H9 (cell line): Measurements from ENCODE around the gene COASY. TPM values are rescaled to one million over a fixed set of nuclear protein-coding genes. Genes with fewer than 3 reads are reported as not detected.

Experiments used
- DNase-seq: peaks from one replicate; pipeline ENCODE4 v3.0.0-alpha.2; 2017
- H2AFZ ChIP-seq: one replicate; pipeline ENCODE4 v1.6.1; 2013; ENCODE audit warnings: mild to moderate bottlenecking, low read length, control low read depth, moderate library complexity
- H2AK5ac ChIP-seq: 2 replicates; pipeline ENCODE4 v1.6.1; 2013; ENCODE audit warnings: low read length, control low read depth, mixed read lengths; ENCODE audit not compliant: insufficient read length
- H2BK120ac ChIP-seq: one replicate; pipeline ENCODE4 v1.6.1; 2013; ENCODE audit warnings: low read depth, mild to moderate bottlenecking, low read length, control low read depth, inconsistent platforms; ENCODE audit not compliant: poor library complexity, severe bottlenecking
- H2BK12ac ChIP-seq: 2 replicates; pipeline ENCODE4 v1.6.1; 2013; ENCODE audit warnings: low read length, control low read depth, mixed read lengths, low read depth; ENCODE audit not compliant: insufficient read length
- H2BK15ac ChIP-seq: 2 replicates; pipeline ENCODE4 v1.6.1; 2013; ENCODE audit warnings: low read depth, low read length, control low read depth
- H2BK20ac ChIP-seq: one replicate; pipeline ENCODE4 v1.6.1; 2013; ENCODE audit warnings: low read depth, mild to moderate bottlenecking, low read length, control low read depth, inconsistent platforms; ENCODE audit not compliant: poor library complexity, severe bottlenecking
- H2BK5ac ChIP-seq: 2 replicates; pipeline ENCODE4 v1.6.1; 2013; ENCODE audit warnings: low read length, control low read depth, mixed read lengths; ENCODE audit not compliant: insufficient read length
- H3K14ac ChIP-seq: 2 replicates; pipeline ENCODE4 v1.6.1; 2013; ENCODE audit warnings: low read length, control low read depth; ENCODE audit not compliant: insufficient read depth
- H3K18ac ChIP-seq: 2 replicates; pipeline ENCODE4 v1.6.1; 2013; ENCODE audit warnings: low read depth, mild to moderate bottlenecking, mixed read lengths, low read length, control low read depth; ENCODE audit not compliant: insufficient read length
- H3K23ac ChIP-seq: 2 replicates; pipeline ENCODE4 v1.6.1; 2013; ENCODE audit warnings: low read length, control low read depth, mixed read lengths, low read depth; ENCODE audit not compliant: insufficient read length
- H3K23me2 ChIP-seq: 2 replicates; pipeline ENCODE4 v1.6.1; 2013; ENCODE audit warnings: low read depth, mild to moderate bottlenecking, mixed read lengths, low read length, control low read depth; ENCODE audit not compliant: insufficient read length, poor library complexity, severe bottlenecking
- H3K27ac ChIP-seq: 2 replicates; pipeline ENCODE4 v1.5.1; 2013; ENCODE audit warnings: low read length, control low read depth, mixed read lengths, low read depth; ENCODE audit not compliant: insufficient read length
- H3K27me3 ChIP-seq: 2 replicates; pipeline ENCODE4 v1.6.1; 2013; ENCODE audit warnings: low read length, control low read depth, inconsistent platforms; ENCODE audit not compliant: insufficient read depth
- H3K4ac ChIP-seq: 2 replicates; pipeline ENCODE4 v1.6.1; 2013; ENCODE audit warnings: low read depth, mild to moderate bottlenecking, control low read depth, inconsistent platforms, low read length, moderate library complexity
- H3K4me1 ChIP-seq: 2 replicates; pipeline ENCODE4 v1.6.1; 2013; ENCODE audit warnings: low read length, control low read depth, inconsistent platforms; ENCODE audit not compliant: insufficient read depth
- H3K4me2 ChIP-seq: 2 replicates; pipeline ENCODE4 v1.6.1; 2013; ENCODE audit warnings: low read length, control low read depth, mixed read lengths; ENCODE audit not compliant: insufficient read length, insufficient read depth
- H3K56ac ChIP-seq: 2 replicates; pipeline ENCODE4 v1.6.1; 2013; ENCODE audit warnings: low read depth, mild to moderate bottlenecking, mixed read lengths, low read length, control low read depth; ENCODE audit not compliant: insufficient read length
- H3K79me1 ChIP-seq: 2 replicates; pipeline ENCODE4 v1.6.1; 2013; ENCODE audit warnings: low read depth, mild to moderate bottlenecking, moderate library complexity, low read length, control low read depth, inconsistent platforms; ENCODE audit not compliant: insufficient read depth, poor library complexity, severe bottlenecking
- H3K79me2 ChIP-seq: 2 replicates; pipeline ENCODE4 v1.6.1; 2013; ENCODE audit warnings: low read length, control low read depth, inconsistent platforms; ENCODE audit not compliant: insufficient read depth
- H3K9ac ChIP-seq: 2 replicates; pipeline ENCODE4 v1.6.1; 2013; ENCODE audit warnings: low read length, control low read depth, mixed read lengths; ENCODE audit not compliant: insufficient read length; ENCODE audit errors: extremely low read depth
- H3K9me3 ChIP-seq: one replicate; pipeline ENCODE4 v1.6.1; 2013; ENCODE audit warnings: low read depth, low read length, inconsistent platforms; ENCODE audit not compliant: control insufficient read depth
- H3T11ph ChIP-seq: one replicate; pipeline ENCODE4 v1.6.1; 2013; ENCODE audit warnings: mild to moderate bottlenecking, low read length, control low read depth, inconsistent platforms
- H4K20me1 ChIP-seq: one replicate; pipeline ENCODE4 v1.6.1; 2013; ENCODE audit not compliant: control insufficient read depth, insufficient read length, insufficient read depth
- H4K5ac ChIP-seq: 2 replicates; pipeline ENCODE4 v1.6.1; 2013; ENCODE audit warnings: low read depth, mild to moderate bottlenecking, mixed read lengths, low read length, control low read depth; ENCODE audit not compliant: insufficient read length
- H4K8ac ChIP-seq: replicated peaks from 2 replicates; pipeline ENCODE4 v1.6.1; 2013; ENCODE audit warnings: low read length, control low read depth, mixed read lengths, low read depth; ENCODE audit not compliant: insufficient read length
- H4K91ac ChIP-seq: 2 replicates; pipeline ENCODE4 v1.6.1; 2013; ENCODE audit warnings: low read depth, mild to moderate bottlenecking, moderate library complexity, mixed read lengths, low read length, control low read depth; ENCODE audit not compliant: insufficient read length
- H3K27ac Mint-ChIP-seq, 3 experiments: 2 replicates in 2 of 3; 3 replicates in 1 of 3; pipeline ENCODE4 v1.8.0; 2020 to 2021; ENCODE audit warnings: mixed read lengths in 3 of 3, mild to moderate bottlenecking in 1 of 3, moderate library complexity in 1 of 3
- H3K27me3 Mint-ChIP-seq: 2 replicates; pipeline ENCODE4 v1.8.0; 2021; ENCODE audit warnings: low read depth, mild to moderate bottlenecking, moderate library complexity, mixed read lengths
- H3K36me3 Mint-ChIP-seq, 3 experiments: 2 replicates in 2 of 3; 3 replicates in 1 of 3; pipeline ENCODE4 v1.8.0; 2020 to 2021; ENCODE audit warnings: low read depth in 3 of 3, mixed read lengths in 3 of 3; ENCODE audit not compliant: insufficient read depth in 1 of 3
- H3K4me1 Mint-ChIP-seq, 2 experiments: 2 replicates each; pipeline ENCODE4 v1.8.0; 2020; ENCODE audit warnings: mixed read lengths in 2 of 2
- H3K4me3 Mint-ChIP-seq, 2 experiments: 2 replicates in 1 of 2; 3 replicates in 1 of 2; pipeline ENCODE4 v1.8.0; 2020 to 2021; ENCODE audit warnings: mild to moderate bottlenecking in 2 of 2, mixed read lengths in 2 of 2, moderate library complexity in 1 of 2
- H3K9me3 Mint-ChIP-seq, 2 experiments: 2 replicates in 1 of 2; 3 replicates in 1 of 2; pipeline ENCODE4 v1.8.0; 2020; ENCODE audit warnings: mild to moderate bottlenecking in 2 of 2, mixed read lengths in 2 of 2, moderate library complexity in 1 of 2
- CTCF ChIP-seq: fragments of 200-600 bp; sonication (generic); conservative IDR thresholded peaks from 3 replicates; pipeline ENCODE4 v1.8.0; 2021; ENCODE audit warnings: antibody characterized with exemption, mild to moderate bottlenecking
- WGBS: extraction: QIAGEN DNeasy Blood & Tissue Kit; methylation state at CpG from one replicate; pipeline ENCODE4 v1.1.7; 2013; ENCODE audit warnings: missing lambda C conversion rate, low lambda C conversion rate, mixed read lengths; ENCODE audit not compliant: insufficient read length; ENCODE audit errors: extremely low coverage; 5-methylcytosine and 5-hydroxymethylcytosine counted together
- total RNA-seq: library from RNA; stranded (reverse); gene quantifications from 2 replicates; pipeline ENCODE4 v1.2.1, GENCODE V29; 2021

The COASY gene
- total RNA-seq, 1 experiment from 2014 or later, result 84.1 TPM

GRCh38 chr17:42585353-42585752, 23.4 kb downstream of the COASY start:
- Histone ChIP-seq H3K23me2 (no peaks in the 10 kb centered on the region), H2AK5ac (no peak overlapping the region), H4K5ac (no peak overlapping the region), H3K4me2 (no peak overlapping the region), H2BK20ac (no peak overlapping the region), H2BK120ac (no peak overlapping the region), H3T11ph (no peak overlapping the region), H3K9me3 (no peaks in the 10 kb centered on the region), H3K79me2 (no peaks in the 10 kb centered on the region), H2BK12ac (no peak overlapping the region), H3K56ac (no peak overlapping the region), H2BK15ac (no peak overlapping the region), H2BK5ac (no peak overlapping the region), H4K91ac (no peak overlapping the region), H3K23ac (no peak overlapping the region), H4K20me1 (no peaks in the 10 kb centered on the region), H3K4ac (no peak overlapping the region), H3K27me3 (no peaks in the 10 kb centered on the region), H3K79me1 (no peaks in the 10 kb centered on the region), H3K27ac (no peak overlapping the region), H3K18ac (no peak overlapping the region), H2AFZ (no peak overlapping the region), H3K14ac (no peak overlapping the region), H3K9ac (no peak overlapping the region), H3K4me1 (no peaks in the 10 kb centered on the region), H4K8ac (no peak overlapping the region)
- Mint-ChIP-seq H3K4me1 (no peaks in the 10 kb centered on the region), H3K27me3 (no peaks in the 10 kb centered on the region), H3K9me3 (no peaks in the 10 kb centered on the region), H3K27ac (no peak overlapping the region; a peak in 1 of 7 replicates), H3K36me3 (peaks cover 18 to 85% (median 64%) of the 10 kb centered on the region in 3 experiments; a peak in 6 of 7 replicates), H3K4me3 (no peak overlapping the region)
- no CpG with 5 or more reads among the region's 1 CpG for WGBS
- no peak for DNase-seq
- no peak for TF ChIP-seq CTCF
